GM12878 (cell line): ENCODE results near the gene CRELD2.

Source experiments
- CEBPB ChIP-seq, 2 experiments: fragments of 150-350 bp in 1 of 2; IDR thresholded peaks; 2 replicates each; pipeline ENCODE4 v1.6.1; 2012 to 2014; ENCODE audit warnings: low read depth in 2 of 2, low read length in 2 of 2, borderline replicate concordance in 1 of 2, inconsistent platforms in 1 of 2
- CTCF ChIP-seq, 3 experiments: IDR thresholded peaks in 2 of 3; conservative IDR thresholded peaks in 1 of 3; 2 replicates each; pipeline ENCODE4 v1.5.1; 2011; ENCODE audit warnings: low read depth in 3 of 3, low read length in 3 of 3, mild to moderate bottlenecking in 3 of 3, control low read depth in 2 of 3, moderate library complexity in 2 of 3, inconsistent platforms in 1 of 3, mixed read lengths in 1 of 3; ENCODE audit not compliant: control insufficient read depth in 2 of 3, insufficient read depth in 1 of 3; ENCODE audit errors: extremely low read depth in 1 of 3
- E4F1 ChIP-seq: fragments of 450-650 bp; IDR thresholded peaks from 2 replicates; pipeline ENCODE4 v1.6.1; 2018; ENCODE audit warnings: borderline replicate concordance, mild to moderate bottlenecking; ENCODE audit not compliant: partially characterized antibody
- POLR2A ChIP-seq: IDR thresholded peaks from 2 replicates; pipeline ENCODE4 v1.6.1; 2011; ENCODE audit warnings: low read depth, mild to moderate bottlenecking, low read length
- RAD21 ChIP-seq: IDR thresholded peaks from 2 replicates; pipeline ENCODE4 v1.6.1; 2011; ENCODE audit warnings: mild to moderate bottlenecking, low read depth, low read length, moderate library complexity; ENCODE audit not compliant: insufficient read depth
- SUZ12 ChIP-seq: fragments of 200-600 bp; sonication (generic); IDR thresholded peaks from one replicate; pipeline ENCODE4 v1.6.1; 2018; ENCODE audit warnings: antibody characterized with exemption, mild to moderate bottlenecking; ENCODE audit not compliant: unreplicated experiment
- USF2 ChIP-seq: IDR thresholded peaks from 2 replicates; pipeline ENCODE4 v1.6.1; 2011; ENCODE audit warnings: low read depth, low read length, improper control_type of control experiment, borderline replicate concordance

GRCh38 chr22:49889071-49889470 lies 29.4 kb upstream of the CRELD2 start:
- TF ChIP-seq E4F1 (no peak), USF2 (no peak), SUZ12 (no peak), CTCF (IDR thresholded peaks at IDR 0.05 in 2 of 3, conservative IDR thresholded peaks at IDR 0.05 in 1 of 3; ENCODE audit: control insufficient read depth in 2 of 3, extremely low read depth in 1 of 3, insufficient read depth in 1 of 3, low read depth in 3 of 3, low read length in 3 of 3) (no peak), CEBPB (IDR thresholded peaks at IDR 0.05; ENCODE audit: borderline replicate concordance in 1 of 2, low read depth in 2 of 2, low read length in 2 of 2) (no peak), POLR2A (no peak), RAD21 (no peak)
